ENCODE results near the gene SRGAP2B.
"Not testable (repeated sequence)": the region's sequence is repeated elsewhere in the genome, so short reads cannot be mapped to it uniquely, and the experiment has no call there.

DNA sequence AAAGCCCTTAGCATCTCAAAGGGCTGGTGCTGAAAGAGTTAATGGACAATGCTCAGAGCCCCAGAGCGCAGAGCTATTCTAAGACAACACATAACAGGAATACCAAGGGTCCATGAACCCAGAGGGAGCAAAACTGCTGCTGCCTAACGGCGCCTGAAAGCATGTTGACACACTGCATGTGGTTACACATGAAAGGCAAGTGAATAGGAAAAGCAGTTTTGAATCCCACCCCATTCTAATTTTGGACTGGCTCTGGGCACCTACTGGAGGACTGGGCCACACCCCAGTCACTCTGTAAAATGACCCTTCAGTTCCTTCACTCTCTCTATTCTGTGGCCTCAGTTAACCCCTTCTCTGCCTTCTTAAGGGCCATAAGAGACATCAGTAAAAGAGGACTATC, 123.2 kb downstream of the SRGAP2B start:
- not testable (repeated sequence) for TF ChIP-seq CTCF (conservative IDR thresholded peaks at IDR 0.05); ZFX (IDR thresholded peaks at IDR 0.05)
